Activated T-cell treated with anti-CD3 and anti-CD28 coated beads, Interleukin-2, amount 50 U/mL, for 48 hours (primary cell): ENCODE data around the gene EBPL.
"Not testable (repeated sequence)": the region's sequence is repeated elsewhere in the genome, so short reads cannot be mapped to it uniquely, and the experiment has no call there.

Source experiments
- DNase-seq, 2 experiments: peaks; one replicate each; pipeline ENCODE4 v3.0.0-alpha.2; 2020

The EBPL gene

DNA sequence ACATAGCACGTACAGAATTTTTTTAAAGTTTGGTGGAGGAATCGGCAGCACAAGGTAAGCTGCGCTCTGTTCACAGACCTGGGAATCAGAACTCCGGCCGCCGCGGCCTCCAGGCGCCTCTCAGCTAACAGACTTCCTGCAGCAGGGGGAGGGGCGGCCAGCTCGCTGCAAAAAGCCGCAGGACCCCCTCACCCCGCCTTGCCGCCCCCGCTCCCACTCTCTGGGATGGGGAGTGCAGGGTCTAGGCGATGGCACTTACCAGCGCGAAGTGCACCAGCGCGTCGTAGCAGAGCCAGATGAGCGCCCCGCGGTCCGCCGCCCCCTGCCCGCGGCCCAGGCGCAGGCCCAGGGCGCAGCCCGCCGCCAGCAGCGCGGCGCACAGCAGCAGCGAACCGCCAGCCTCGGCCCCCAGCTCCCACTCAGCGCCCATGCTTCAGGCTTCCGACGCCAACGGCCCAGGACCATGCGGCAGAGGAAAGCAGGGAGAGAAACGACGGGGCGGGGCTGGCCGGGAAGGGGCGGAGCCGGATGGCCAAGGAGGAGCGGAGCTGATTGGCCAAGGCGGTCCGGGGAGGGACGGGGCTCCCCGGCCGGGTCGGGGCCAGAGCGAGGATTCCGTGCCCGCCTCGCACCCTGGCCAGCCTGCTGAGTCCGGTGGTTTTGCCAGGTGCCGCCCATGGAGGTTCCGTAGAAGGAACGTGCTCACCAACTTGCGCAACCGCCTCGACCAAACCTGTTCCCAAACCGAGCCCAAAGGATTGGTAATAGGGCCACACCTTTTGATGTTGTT, at the start of gene EBPL:
EBPL (minus strand) TSS at position 492 of the 790 bp plus-strand sequence; CDS start at position 430, 62 bp downstream.
- peak; percentile 96 to 97 for DNase-seq

GRCh38 chr13:49740870-49741269, 49.6 kb upstream of the EBPL start:
- DNase-seq = no peak

GRCh38 chr13:49739498-49740187, 48.4 kb upstream of the EBPL start:
- DNase-seq = no peak

DNA sequence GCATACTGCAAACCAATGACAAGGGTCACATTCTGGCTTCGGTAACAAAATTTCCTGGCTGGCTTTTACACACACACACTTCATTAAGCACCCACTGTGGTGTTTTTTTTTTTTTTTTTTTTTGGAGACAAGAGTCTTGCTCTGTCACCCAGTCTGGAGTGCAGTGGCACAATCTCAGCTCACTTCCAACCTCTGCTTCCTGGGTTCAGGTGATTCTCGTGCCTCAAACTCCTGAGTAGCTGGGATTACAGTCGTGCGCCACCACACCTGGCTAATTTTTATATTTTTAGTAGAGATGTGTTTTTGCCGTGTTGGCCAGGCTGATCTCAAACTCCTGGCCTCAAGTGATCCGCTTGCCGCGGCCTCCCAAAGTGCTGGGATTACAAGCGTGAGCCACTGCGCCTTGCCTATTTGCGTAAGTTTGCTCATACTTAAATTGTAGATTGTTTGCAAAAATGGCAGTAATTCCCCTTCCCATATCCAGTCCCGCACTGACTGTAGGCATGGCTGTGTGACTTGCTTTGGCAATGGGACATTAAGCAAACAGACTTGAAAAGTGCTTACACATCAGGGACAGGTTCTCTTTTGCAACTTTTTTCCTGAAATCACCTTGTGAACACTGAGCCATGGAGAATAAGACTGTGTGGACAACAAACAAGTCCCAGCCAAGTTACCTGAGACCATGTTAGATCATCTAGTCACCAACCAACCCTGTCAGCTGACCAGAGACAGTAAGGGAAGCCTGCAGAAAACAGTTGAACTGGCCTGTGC, 42.1 kb upstream of the EBPL start:
- DNase-seq = no peak

DNA sequence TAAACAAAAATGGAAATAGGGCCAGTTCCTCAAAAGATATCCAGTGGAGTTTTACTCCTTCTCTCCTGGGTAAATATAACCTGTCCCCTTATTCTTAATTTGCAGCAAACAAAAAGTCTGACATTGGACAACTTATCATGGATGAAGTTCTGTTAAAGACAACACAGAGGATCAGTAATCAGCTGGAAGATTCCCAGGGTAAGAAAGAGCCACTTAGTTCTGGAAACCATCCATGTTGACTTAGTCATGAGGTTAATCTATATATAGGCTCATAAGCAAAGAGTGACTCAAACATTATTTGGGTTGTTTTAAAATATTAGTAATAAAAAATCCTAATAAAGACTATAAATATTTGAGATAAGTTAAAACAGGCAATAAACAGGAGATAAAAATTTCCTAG, 40.5 kb upstream of the EBPL start:
- no peak for DNase-seq

- DNase-seq = no peak
These were observed 25.3 kb upstream of the EBPL start for GRCh38 chr13:49716615-49717014.

DNA sequence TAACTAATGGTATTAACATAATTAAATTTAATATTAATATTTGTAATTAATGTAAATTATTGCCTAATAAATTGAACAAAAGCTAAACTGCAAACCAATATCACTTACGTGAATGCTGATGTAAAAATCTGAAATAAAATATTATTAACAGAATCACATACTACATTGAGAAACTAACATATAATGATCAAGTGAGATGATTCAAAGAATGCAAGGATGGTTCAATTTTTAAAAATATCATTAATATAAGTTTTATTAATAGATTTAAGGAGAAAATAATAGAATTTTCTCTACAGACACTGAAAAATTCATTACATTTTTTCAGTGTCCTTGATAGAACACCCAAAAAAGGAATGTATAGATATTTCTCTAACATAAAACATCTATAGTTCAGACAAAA, 23.5 kb upstream of the EBPL start:
- no peak for DNase-seq

GRCh38 chr13:49711218-49711863, 20.1 kb upstream of the EBPL start:
- DNase-seq = no peak

DNA sequence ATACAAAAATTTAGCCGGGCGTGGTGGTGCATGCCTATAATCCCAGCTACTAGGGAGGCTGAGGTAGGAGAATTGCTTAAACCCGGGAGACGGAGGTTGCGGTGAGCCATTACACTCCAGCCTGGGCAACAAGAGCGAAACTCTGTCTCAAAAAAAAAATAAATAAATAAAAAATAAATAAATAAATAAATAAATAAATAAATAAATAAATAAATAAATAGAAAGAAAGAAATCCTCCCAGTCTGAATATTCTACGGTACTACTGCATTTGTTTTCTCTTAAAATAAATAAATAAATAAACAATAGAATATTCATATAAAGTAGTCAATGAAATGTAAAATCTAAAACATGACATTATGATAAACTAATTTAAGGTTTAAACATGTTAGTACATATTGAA, 13.0 kb upstream of the EBPL start:
- DNase-seq = not testable (repeated sequence)

- DNase-seq = no peak
These were observed 10.2 kb upstream of the EBPL start for GRCh38 chr13:49701491-49701890.

DNA sequence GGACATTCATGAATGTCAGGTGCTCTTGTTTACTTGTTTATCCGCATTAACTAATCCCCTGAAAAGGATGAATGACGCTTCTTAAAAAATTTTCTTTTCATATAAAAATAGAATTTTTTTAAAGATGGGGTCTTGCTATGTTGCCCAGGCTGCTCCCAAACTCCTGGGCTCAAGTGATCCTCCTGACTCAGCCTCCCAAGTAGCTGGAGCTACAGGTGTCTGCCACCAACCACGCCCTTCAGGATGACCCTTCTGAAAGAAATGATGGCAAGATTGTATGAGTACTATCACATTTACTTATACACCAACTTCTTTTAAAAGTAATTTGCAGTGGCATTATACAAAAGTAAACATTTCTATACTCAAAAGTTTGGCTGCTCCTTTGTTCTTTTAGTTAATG, 6.2 kb upstream of the EBPL start:
- no peak for DNase-seq

DNA sequence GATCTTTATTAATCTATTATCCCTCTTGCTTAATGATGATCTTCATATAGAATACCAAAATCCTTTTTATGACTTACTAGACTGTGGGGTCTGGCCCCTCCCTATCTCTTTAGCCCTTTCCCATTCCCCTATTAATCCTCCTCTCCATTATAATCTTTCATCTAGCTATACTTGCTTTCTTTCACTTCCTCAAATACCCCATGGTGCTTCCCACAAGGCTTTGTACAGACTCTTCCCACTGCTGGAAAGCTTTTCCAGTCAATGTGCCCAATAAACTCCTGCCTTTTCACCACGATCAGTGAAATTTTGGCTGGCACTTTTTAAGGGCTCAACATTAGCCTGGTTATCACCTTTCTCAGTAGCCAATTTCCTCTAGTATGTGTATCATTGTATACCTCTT, 3.2 kb upstream of the EBPL start:
- DNase-seq = no peak

GRCh38 chr13:49693877-49694276, 2.6 kb upstream of the EBPL start:
- DNase-seq = no peak

DNA sequence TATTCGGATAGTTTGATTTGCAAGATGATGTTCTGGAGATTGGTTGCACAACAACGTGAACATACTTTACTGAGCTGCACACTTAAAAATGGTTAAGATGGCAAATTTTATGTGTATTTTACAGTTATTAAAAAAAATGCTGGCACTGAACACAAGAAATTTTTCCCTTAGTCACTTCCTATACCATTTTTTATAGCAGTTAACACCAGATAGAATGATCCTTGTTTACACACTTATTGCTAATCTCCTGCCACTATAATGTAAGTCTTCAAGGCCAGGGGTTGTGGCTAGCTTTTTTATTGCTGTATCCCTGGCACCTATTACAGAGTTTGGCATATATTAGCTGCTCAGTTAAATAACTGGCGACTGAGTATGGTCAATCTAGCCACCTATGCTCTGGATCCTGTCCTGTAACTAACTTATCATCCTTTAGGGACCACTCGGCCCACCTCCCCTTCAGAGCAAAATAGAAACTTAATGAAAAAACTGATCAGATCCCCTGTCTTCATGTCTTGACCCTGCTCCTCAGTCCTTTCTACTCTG, 2.0 kb upstream of the EBPL start:
- no peak for DNase-seq

DNA sequence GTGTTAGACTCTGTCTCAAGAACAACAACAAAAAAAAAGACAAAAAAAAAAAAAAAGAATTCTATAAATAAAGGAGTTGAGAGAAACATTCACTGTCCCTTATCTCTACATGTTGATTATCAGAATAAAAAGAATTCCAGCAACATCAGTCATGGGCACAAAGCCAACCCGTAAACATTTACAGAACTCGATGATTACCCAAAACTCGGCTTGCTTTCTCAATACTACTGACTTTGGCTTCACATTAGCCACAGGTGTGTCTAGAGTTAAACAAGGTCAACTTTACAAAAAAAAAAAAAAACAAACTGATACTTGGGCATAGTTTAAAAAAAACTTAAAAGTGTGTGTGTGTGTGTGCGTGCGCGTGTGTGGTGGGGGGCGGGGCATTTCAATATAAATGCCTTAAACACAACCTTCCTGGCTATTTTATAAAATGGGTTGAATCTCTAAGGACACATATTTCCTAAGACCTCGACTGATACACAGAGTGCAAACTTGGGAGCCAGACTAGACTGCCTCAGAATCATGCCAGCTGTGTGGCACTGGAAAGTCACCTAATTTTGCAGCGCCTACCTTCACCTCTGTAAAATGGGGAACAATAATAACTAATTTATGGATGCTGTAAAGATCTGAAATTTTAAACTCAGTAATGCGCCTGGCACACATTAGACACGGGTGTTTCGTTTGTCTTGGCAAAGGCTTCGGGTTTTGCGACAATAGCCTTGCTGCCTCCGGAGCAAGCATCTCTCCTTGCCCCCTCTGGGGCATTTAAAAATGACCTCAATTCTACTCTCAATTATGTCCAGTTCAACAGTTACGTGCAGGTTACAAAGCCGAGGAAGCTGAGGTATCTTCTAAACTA, 922 bp downstream of the EBPL start:
- DNase-seq = peak in 1 of 2 experiments; percentile 32

DNA sequence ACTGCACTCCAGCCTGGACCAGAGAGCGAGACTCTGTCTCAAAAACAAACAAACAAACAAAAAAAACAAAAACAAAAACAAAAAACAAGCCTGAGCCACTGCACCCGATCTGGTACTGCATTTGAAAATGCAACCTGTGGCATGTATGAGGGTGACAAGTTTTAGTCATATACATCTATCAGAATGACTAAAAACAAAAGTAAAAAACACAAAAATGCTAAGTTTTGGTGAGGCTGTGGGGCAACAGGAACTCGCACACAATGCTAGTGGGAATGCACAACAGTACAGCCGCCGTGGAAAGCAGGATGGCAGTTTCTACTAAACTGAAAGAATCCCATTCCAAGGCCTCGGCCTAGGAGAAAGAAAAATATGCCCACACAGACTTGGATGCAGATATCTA, 7.8 kb downstream of the EBPL start:
- peak; percentile 37 for DNase-seq

- DNase-seq = no peak
These were observed 9.3 kb downstream of the EBPL start for GRCh38 chr13:49681842-49682435.

- no peak for DNase-seq
These were observed 12.0 kb downstream of the EBPL start for GRCh38 chr13:49679246-49679645.

DNA sequence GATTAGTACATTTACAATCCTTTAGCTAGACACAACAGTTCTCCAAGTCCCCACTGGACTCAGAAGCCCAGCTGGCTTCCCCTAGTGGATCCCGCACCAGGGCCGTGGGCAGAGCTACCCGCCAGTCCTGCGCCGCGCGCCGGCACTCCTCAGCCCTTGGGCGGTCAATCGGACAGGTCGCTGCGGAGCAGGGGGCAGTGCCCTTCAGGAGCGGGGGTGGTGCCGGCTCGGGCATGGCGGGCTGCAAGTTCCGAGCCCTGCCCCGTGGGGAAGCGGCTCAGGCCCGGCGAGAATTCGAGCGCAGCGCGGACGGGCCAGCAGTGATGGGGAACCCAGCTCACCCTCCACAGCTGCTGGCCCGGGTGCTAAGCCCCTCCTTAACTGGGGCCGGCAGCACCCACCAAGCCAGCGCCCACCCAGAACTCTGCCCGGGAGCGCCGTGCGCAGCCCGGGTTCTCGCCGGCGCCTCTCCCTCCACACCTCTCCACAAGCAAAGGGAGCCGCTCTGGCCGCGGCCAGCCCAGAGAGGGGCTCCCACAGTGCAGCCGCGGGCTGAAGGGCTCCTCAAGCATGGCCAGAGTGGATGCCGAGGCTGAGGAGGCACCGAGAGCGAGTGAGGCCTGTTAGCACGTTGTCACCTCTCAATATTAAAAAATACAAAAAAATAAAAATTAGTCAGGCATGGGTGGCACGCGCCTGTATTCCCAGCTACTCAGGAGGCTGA, 12.9 kb downstream of the EBPL start:
- DNase-seq = no peak

DNA sequence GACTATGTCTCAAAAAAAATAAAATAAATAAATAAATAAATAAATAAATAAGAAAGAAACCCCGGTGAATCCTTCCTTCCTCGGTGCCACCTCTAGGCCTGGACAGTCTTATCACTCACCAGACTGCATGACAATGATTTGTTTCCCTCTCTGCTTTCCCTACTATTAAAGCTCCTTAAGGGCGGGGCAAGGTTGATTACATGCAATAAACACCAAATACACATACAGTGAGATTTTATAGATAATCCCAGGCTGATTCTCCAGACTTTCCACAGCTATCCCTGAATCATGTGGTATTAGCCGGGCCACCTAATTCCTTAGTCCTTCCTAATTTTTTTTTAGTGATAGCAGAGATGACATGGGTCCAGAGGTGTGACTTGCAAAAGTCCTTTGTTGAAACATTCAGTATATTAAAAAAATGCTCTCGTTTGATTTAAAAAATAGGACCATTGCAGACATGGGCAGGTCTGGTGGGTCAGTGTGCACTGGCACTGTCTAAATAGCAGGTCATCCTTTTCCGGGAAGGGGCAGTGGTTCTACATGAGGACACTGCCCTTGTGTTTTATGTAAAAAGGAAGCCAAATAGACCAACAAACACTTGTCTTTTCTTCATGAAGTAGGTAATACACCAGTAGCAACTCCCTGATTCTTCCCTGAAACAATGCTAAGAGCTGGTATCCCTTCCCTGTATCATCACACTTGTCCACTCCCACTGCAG, 14.5 kb downstream of the EBPL start:
- DNase-seq = no peak
